Mesendoderm (in vitro differentiated cells): ENCODE data around the gene STK10.

Experiments used
- DNase-seq: peaks from one replicate; pipeline ENCODE4 v3.0.0; 2013
- H2AK5ac ChIP-seq: 2 replicates; pipeline ENCODE4 v1.6.1; 2013; ENCODE audit warnings: low read length, inconsistent platforms
- H2BK120ac ChIP-seq: 2 replicates; pipeline ENCODE4 v1.6.1; 2013; ENCODE audit warnings: low read depth, mild to moderate bottlenecking, low read length, moderate library complexity, mixed read lengths
- H2BK15ac ChIP-seq: replicated peaks from 2 replicates; pipeline ENCODE4 v1.6.1; 2013; ENCODE audit warnings: low read depth, mild to moderate bottlenecking, moderate library complexity
- H2BK5ac ChIP-seq: 2 replicates; pipeline ENCODE4 v1.6.1; 2013; ENCODE audit warnings: low read length, inconsistent platforms
- H3K18ac ChIP-seq: 2 replicates; pipeline ENCODE4 v1.6.1; 2013; ENCODE audit warnings: mild to moderate bottlenecking, low read length, mixed read lengths
- H3K23ac ChIP-seq: one replicate; pipeline ENCODE4 v1.6.1; 2013; ENCODE audit warnings: low read length
- H3K27ac ChIP-seq: 2 replicates; pipeline ENCODE4 v1.5.1; 2013; ENCODE audit warnings: low read depth, mild to moderate bottlenecking, inconsistent platforms, low read length, moderate library complexity
- H3K27me3 ChIP-seq: 2 replicates; pipeline ENCODE4 v1.6.1; 2013; ENCODE audit warnings: low read length, control low read depth, mild to moderate bottlenecking, inconsistent platforms; ENCODE audit not compliant: insufficient read depth, poor library complexity
- H3K36me3 ChIP-seq: 2 replicates; pipeline ENCODE4 v1.6.1; 2013; ENCODE audit warnings: low read length, inconsistent platforms; ENCODE audit not compliant: control insufficient read depth, insufficient read depth
- H3K4ac ChIP-seq: one replicate; pipeline ENCODE4 v1.6.1; 2013; ENCODE audit warnings: low read depth, mild to moderate bottlenecking, low read length, moderate library complexity
- H3K4me1 ChIP-seq: 2 replicates; pipeline ENCODE4 v1.6.1; 2013; ENCODE audit warnings: low read depth, low read length, inconsistent platforms; ENCODE audit not compliant: control insufficient read depth
- H3K4me2 ChIP-seq: 2 replicates; pipeline ENCODE4 v1.6.1; 2013; ENCODE audit warnings: low read length
- H3K4me3 ChIP-seq: 2 replicates; pipeline ENCODE4 v1.5.1; 2013; ENCODE audit warnings: mild to moderate bottlenecking, low read length
- H3K56ac ChIP-seq: one replicate; pipeline ENCODE4 v1.6.1; 2013; ENCODE audit warnings: low read length
- H3K79me1 ChIP-seq: 2 replicates; pipeline ENCODE4 v1.6.1; 2013; ENCODE audit warnings: low read length, inconsistent platforms
- H3K79me2 ChIP-seq: 2 replicates; pipeline ENCODE4 v1.6.1; 2013; ENCODE audit warnings: mild to moderate bottlenecking, low read length; ENCODE audit not compliant: control insufficient read depth, insufficient read depth
- H3K9ac ChIP-seq: 2 replicates; pipeline ENCODE4 v1.6.1; 2013; ENCODE audit warnings: low read length, inconsistent platforms
- H4K5ac ChIP-seq: one replicate; pipeline ENCODE4 v1.6.1; 2013; ENCODE audit warnings: low read length
- H4K8ac ChIP-seq: one replicate; pipeline ENCODE4 v1.6.1; 2013; ENCODE audit warnings: low read depth, mild to moderate bottlenecking, control low read depth, low read length, moderate library complexity
- WGBS: extraction: QIAGEN DNeasy Blood & Tissue Kit; methylation state at CpG from one replicate; pipeline ENCODE4 v1.1.7; 2013; ENCODE audit warnings: low lambda C conversion rate, missing lambda C conversion rate; ENCODE audit not compliant: insufficient coverage; ENCODE audit errors: extremely low coverage; 5-methylcytosine and 5-hydroxymethylcytosine counted together

The STK10 gene

GRCh38 chr5:172119921-172120688, 67.9 kb downstream of the STK10 start:
- no peak overlapping the region for H2BK15ac ChIP-seq
- no peak overlapping the region for H3K4me3 ChIP-seq
- H3K18ac ChIP-seq: no peak overlapping the region
- WGBS: no CpG with 5 or more reads among the region's 12 CpGs
- H2BK5ac ChIP-seq: no peak overlapping the region
- H4K8ac ChIP-seq: no peak overlapping the region
- DNase-seq: peak; percentile 66
- H3K27me3 ChIP-seq: no peaks in the 10 kb centered on the region
- H2BK120ac ChIP-seq: no peak overlapping the region
- H3K79me1 ChIP-seq: no peaks in the 10 kb centered on the region
- peaks cover 3% of the 10 kb centered on the region for H3K4me1 ChIP-seq
- no peak overlapping the region for H3K27ac ChIP-seq
- no peak overlapping the region for H4K5ac ChIP-seq
- no peak overlapping the region for H2AK5ac ChIP-seq
- no peaks in the 10 kb centered on the region for H3K79me2 ChIP-seq
- H3K9ac ChIP-seq: no peak overlapping the region
- H3K56ac ChIP-seq: peak overlapping the region; percentile 52
- H3K23ac ChIP-seq: no peak overlapping the region
- H3K36me3 ChIP-seq: no peaks in the 10 kb centered on the region
- no peak overlapping the region for H3K4me2 ChIP-seq
- H3K4ac ChIP-seq: no peak overlapping the region

GRCh38 chr5:172118891-172119290, 69.1 kb downstream of the STK10 start:
- Histone ChIP-seq H2BK5ac (no peak overlapping the region), H3K27ac (no peak overlapping the region), H2BK15ac (no peak overlapping the region), H3K23ac (no peak overlapping the region), H3K18ac (no peak overlapping the region), H3K4ac (no peak overlapping the region), H3K4me1 (peaks cover 3% of the 10 kb centered on the region), H3K79me2 (no peaks in the 10 kb centered on the region), H3K9ac (no peak overlapping the region), H2BK120ac (no peak overlapping the region), H3K27me3 (no peaks in the 10 kb centered on the region), H3K36me3 (no peaks in the 10 kb centered on the region), H2AK5ac (no peak overlapping the region), H3K4me3 (no peak overlapping the region), H3K4me2 (no peak overlapping the region), H3K79me1 (no peaks in the 10 kb centered on the region), H4K5ac (no peak overlapping the region), H3K56ac (no peak overlapping the region), H4K8ac (no peak overlapping the region)
- no CpG with 5 or more reads among the region's 11 CpGs for WGBS
- no peak for DNase-seq

GRCh38 chr5:172117977-172118701, 69.9 kb downstream of the STK10 start:
- Histone ChIP-seq H3K79me2 (no peaks in the 10 kb centered on the region), H3K56ac (no peak overlapping the region), H3K4me3 (no peak overlapping the region), H3K4ac (no peak overlapping the region), H3K36me3 (no peaks in the 10 kb centered on the region), H2BK5ac (no peak overlapping the region), H2BK15ac (no peak overlapping the region), H3K4me1 (peaks cover 3% of the 10 kb centered on the region), H4K8ac (no peak overlapping the region), H4K5ac (no peak overlapping the region), H3K4me2 (no peak overlapping the region), H2BK120ac (no peak overlapping the region), H3K27me3 (no peaks in the 10 kb centered on the region), H3K23ac (no peak overlapping the region), H3K18ac (no peak overlapping the region), H3K9ac (no peak overlapping the region), H2AK5ac (no peak overlapping the region), H3K27ac (no peak overlapping the region), H3K79me1 (no peaks in the 10 kb centered on the region)
- no peak for DNase-seq
- no CpG with 5 or more reads among the region's 9 CpGs for WGBS

DNA sequence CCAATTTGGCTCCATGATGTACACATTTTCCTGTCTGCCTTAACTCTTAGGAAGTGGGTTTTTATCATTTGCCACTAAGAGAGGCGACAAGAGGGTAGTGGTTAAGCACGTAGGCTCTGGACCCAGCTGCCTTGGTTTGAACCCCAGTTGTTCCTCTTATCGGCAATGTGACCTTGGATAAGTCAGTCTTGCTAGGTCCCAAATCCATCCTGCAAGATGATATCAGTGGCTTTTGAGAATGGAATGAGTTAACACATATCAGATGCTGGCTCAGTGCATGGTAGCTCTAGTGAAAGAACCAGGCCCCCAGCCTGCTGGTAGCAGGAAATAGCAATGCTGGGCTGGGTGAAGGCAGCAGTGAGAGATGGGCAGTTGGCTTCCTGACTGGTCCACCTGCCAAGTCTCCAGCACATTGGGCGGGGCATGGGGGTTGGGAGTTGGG, 72.5 kb downstream of the STK10 start:
- no CpG with 5 or more reads among the region's 4 CpGs for WGBS

GRCh38 chr5:172114875-172115422, 73.1 kb downstream of the STK10 start:
- Histone ChIP-seq H2BK15ac (no peak overlapping the region), H3K56ac (no peak overlapping the region), H3K4ac (no peak overlapping the region), H3K27ac (no peak overlapping the region), H2AK5ac (no peak overlapping the region), H4K5ac (no peak overlapping the region), H3K4me1 (peaks cover 2% of the 10 kb centered on the region), H3K27me3 (no peaks in the 10 kb centered on the region), H2BK120ac (no peak overlapping the region), H2BK5ac (no peak overlapping the region), H3K79me1 (no peaks in the 10 kb centered on the region), H3K36me3 (no peaks in the 10 kb centered on the region), H3K79me2 (no peaks in the 10 kb centered on the region), H4K8ac (no peak overlapping the region), H3K9ac (no peak overlapping the region), H3K4me3 (no peak overlapping the region), H3K23ac (no peak overlapping the region), H3K4me2 (no peak overlapping the region), H3K18ac (no peak overlapping the region)
- WGBS: no CpG with 5 or more reads among the region's 16 CpGs
- DNase-seq: no peak

More for the DNA sequence above, 72.5 kb downstream of the STK10 start:
- Histone ChIP-seq H2AK5ac (no peak overlapping the region), H3K4me1 (peaks cover 3% of the 10 kb centered on the region), H4K8ac (no peak overlapping the region), H3K79me1 (no peaks in the 10 kb centered on the region), H2BK120ac (no peak overlapping the region), H4K5ac (no peak overlapping the region), H3K18ac (no peak overlapping the region), H3K4ac (no peak overlapping the region), H3K9ac (no peak overlapping the region), H3K4me2 (no peak overlapping the region), H2BK15ac (no peak overlapping the region), H3K27ac (no peak overlapping the region), H3K27me3 (no peaks in the 10 kb centered on the region), H3K79me2 (no peaks in the 10 kb centered on the region), H3K56ac (no peak overlapping the region), H3K4me3 (no peak overlapping the region), H3K36me3 (no peaks in the 10 kb centered on the region), H3K23ac (no peak overlapping the region), H2BK5ac (no peak overlapping the region)
- DNase-seq: no peak
